Astrocyte (in vitro differentiated cells and primary cell): ENCODE measurements around the gene TUG1.

Source experiments
- EZH2 ChIP-seq: IDR thresholded peaks from 2 replicates; pipeline ENCODE4 v1.6.1; 2012; ENCODE audit warnings: mild to moderate bottlenecking, low read length, inconsistent platforms; ENCODE audit not compliant: insufficient read depth
- TF ChIP-seq, protein P1 (sequence below): IDR thresholded peaks from 2 replicates; pipeline ENCODE4 v1.5.1; 2011; ENCODE audit warnings: low read depth, mild to moderate bottlenecking, inconsistent platforms, low read length, moderate library complexity; ENCODE audit not compliant: insufficient read depth

DNA sequence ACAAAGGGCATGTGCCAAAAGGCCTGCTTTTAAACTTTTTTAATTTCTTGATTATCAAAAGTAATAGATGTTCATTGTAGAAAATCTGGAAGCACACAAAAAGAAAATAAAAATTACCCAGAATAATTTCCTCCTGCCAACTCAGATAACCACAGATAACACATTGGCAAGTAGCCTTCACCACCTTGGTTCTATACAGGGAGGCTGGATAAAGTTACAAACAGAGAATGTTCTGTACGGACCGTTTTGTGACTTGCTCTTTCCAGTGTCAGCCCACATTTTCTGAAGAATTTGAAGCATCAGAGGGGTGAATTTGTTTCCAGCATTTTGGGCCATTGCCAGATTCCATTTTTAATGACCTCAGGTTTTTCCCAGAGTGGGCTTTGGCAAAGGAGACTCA, 23.5 kb downstream of the TUG1 start:
- TF ChIP-seq, protein P1, sequence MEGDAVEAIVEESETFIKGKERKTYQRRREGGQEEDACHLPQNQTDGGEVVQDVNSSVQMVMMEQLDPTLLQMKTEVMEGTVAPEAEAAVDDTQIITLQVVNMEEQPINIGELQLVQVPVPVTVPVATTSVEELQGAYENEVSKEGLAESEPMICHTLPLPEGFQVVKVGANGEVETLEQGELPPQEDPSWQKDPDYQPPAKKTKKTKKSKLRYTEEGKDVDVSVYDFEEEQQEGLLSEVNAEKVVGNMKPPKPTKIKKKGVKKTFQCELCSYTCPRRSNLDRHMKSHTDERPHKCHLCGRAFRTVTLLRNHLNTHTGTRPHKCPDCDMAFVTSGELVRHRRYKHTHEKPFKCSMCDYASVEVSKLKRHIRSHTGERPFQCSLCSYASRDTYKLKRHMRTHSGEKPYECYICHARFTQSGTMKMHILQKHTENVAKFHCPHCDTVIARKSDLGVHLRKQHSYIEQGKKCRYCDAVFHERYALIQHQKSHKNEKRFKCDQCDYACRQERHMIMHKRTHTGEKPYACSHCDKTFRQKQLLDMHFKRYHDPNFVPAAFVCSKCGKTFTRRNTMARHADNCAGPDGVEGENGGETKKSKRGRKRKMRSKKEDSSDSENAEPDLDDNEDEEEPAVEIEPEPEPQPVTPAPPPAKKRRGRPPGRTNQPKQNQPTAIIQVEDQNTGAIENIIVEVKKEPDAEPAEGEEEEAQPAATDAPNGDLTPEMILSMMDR, result no peak
- no peak for TF ChIP-seq EZH2
